Natural killer cell (primary cell): Measurements from ENCODE around the gene CACNG7. TPM values are rescaled to one million over a fixed set of nuclear protein-coding genes. Genes with fewer than 3 reads are reported as not detected.

Experiments used
- ATAC-seq, 3 donors: fragments of 150-1000 bp in 2 of 3; fragments of 200-7000 bp in 1 of 3; cut with Tn5 transposase; 1 replicate in 1 of 3; 2 replicates in 2 of 3; pipeline ENCODE4 v1.10.0; 2021; ENCODE audit warnings: mild to moderate bottlenecking in 2 of 3, moderate library complexity in 2 of 3
- DNase-seq, 2 donors: peaks; one replicate each; pipeline versions ENCODE4 v3.0.0 to v3.0.0-alpha.2; 2013 to 2021; ENCODE audit warnings: mixed read lengths in 1 of 2
- H3K27ac ChIP-seq: one replicate; pipeline ENCODE4 v1.5.1; 2013; ENCODE audit warnings: mild to moderate bottlenecking, low read length
- H3K27me3 ChIP-seq: one replicate; pipeline ENCODE4 v1.6.1; 2013; ENCODE audit warnings: low read length; ENCODE audit not compliant: control insufficient read depth, insufficient read depth
- H3K36me3 ChIP-seq: one replicate; pipeline ENCODE4 v1.6.1; 2013; ENCODE audit warnings: low read length; ENCODE audit not compliant: control insufficient read depth, insufficient read depth
- H3K4me1 ChIP-seq: one replicate; pipeline ENCODE4 v1.6.1; 2013; ENCODE audit warnings: low read length; ENCODE audit not compliant: control insufficient read depth, insufficient read depth
- H3K4me3 ChIP-seq: one replicate; pipeline ENCODE4 v1.5.1; 2013; ENCODE audit warnings: low read length
- H3K9me3 ChIP-seq: one replicate; pipeline ENCODE4 v1.6.1; 2013; ENCODE audit warnings: low read length; ENCODE audit not compliant: control insufficient read depth, insufficient read depth
- H3K27ac Mint-ChIP-seq, 2 donors: one replicate each; pipeline ENCODE4 v1.8.0; 2022; ENCODE audit warnings: mild to moderate bottlenecking in 2 of 2, mixed read lengths in 2 of 2, moderate library complexity in 1 of 2
- H3K27me3 Mint-ChIP-seq, 2 donors: one replicate each; pipeline ENCODE4 v1.8.0; 2022; ENCODE audit warnings: low read depth in 2 of 2, mixed read lengths in 2 of 2
- H3K36me3 Mint-ChIP-seq: one replicate; pipeline ENCODE4 v1.8.0; 2022; ENCODE audit warnings: mixed read lengths
- H3K4me1 Mint-ChIP-seq, 2 donors: one replicate each; pipeline ENCODE4 v1.8.0; 2022; ENCODE audit warnings: mixed read lengths in 2 of 2
- H3K4me3 Mint-ChIP-seq: one replicate; pipeline ENCODE4 v1.8.0; 2022; ENCODE audit warnings: mild to moderate bottlenecking, moderate library complexity, mixed read lengths
- H3K9me3 Mint-ChIP-seq, 2 donors: one replicate each; pipeline ENCODE4 v1.8.0; 2022; ENCODE audit warnings: mixed read lengths in 2 of 2
- WGBS: methylation state at CpG from one replicate; pipeline ENCODE4 v1.1.7; 2013; ENCODE audit warnings: missing lambda C conversion rate; ENCODE audit not compliant: insufficient coverage; 5-methylcytosine and 5-hydroxymethylcytosine counted together
- intact Hi-C: fragments of 100-400 bp; cut with micrococcal nuclease; formaldehyde crosslinking; loops from one replicate; pipeline ENCODE4 v1.14.2; 2022
- total RNA-seq, 4 donors: library from RNA; stranded (reverse); fragments of 120-200 nt in 1 of 4; gene quantifications; one replicate each; pipeline versions ENCODE4 v1.2.3 to v1.2.4, GENCODE V29; 2013 to 2022
- TF ChIP-seq, protein P1 (sequence below): fragments of 200-600 bp; IDR thresholded peaks from one replicate; pipeline ENCODE4 v1.8.0; 2022; ENCODE audit warnings: antibody characterized with exemption

The CACNG7 gene
- total RNA-seq, 3 donors from 2014 or later (not counting 1 experiment from before 2014, with no cell fraction given): not detected

DNA sequence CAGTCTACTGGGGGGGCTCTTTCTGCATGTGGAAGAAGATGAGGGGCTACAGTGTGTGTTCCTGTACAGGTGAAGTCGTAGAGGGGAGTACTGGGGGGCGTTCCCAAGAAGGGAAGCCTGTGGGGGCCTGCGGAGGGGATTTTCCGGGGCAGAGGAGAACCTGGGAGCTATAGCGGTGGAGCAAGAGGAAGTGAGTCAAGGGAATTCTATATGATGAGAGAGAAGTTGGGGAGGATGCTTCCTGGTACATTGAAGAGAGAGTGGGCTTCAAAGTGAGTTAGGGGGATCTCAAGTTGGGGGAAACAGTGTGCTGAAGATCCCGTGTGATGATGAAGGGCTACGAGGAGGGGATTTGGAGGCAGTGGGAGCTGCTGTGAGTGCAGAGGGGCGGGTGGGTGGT lies 51.8 kb downstream of the CACNG7 start:
- Mint-ChIP-seq H3K4me3 (no peak overlapping the region), H3K4me1 (peaks cover 0 to 26% of the 10 kb centered on the region in 2 donors), H3K27me3 (peaks cover 69 to 84% of the 10 kb centered on the region in 2 donors), H3K27ac (no peak overlapping the region), H3K9me3 (peaks cover 0 to 2% of the 10 kb centered on the region in 2 donors), H3K36me3 (no peaks in the 10 kb centered on the region)
- no peak for DNase-seq
- TF ChIP-seq, protein P1, sequence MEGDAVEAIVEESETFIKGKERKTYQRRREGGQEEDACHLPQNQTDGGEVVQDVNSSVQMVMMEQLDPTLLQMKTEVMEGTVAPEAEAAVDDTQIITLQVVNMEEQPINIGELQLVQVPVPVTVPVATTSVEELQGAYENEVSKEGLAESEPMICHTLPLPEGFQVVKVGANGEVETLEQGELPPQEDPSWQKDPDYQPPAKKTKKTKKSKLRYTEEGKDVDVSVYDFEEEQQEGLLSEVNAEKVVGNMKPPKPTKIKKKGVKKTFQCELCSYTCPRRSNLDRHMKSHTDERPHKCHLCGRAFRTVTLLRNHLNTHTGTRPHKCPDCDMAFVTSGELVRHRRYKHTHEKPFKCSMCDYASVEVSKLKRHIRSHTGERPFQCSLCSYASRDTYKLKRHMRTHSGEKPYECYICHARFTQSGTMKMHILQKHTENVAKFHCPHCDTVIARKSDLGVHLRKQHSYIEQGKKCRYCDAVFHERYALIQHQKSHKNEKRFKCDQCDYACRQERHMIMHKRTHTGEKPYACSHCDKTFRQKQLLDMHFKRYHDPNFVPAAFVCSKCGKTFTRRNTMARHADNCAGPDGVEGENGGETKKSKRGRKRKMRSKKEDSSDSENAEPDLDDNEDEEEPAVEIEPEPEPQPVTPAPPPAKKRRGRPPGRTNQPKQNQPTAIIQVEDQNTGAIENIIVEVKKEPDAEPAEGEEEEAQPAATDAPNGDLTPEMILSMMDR: no peak
- Histone ChIP-seq H3K9me3 (no peaks in the 10 kb centered on the region), H3K27me3 (peaks cover 35% of the 10 kb centered on the region), H3K4me3 (no peak overlapping the region), H3K27ac (no peak overlapping the region), H3K36me3 (no peaks in the 10 kb centered on the region), H3K4me1 (no peaks in the 10 kb centered on the region)
- 8% methylated on average over 8 of the region's 8 CpGs for WGBS
- intact Hi-C loops: no loop called here
- ATAC-seq: no peak

DNA sequence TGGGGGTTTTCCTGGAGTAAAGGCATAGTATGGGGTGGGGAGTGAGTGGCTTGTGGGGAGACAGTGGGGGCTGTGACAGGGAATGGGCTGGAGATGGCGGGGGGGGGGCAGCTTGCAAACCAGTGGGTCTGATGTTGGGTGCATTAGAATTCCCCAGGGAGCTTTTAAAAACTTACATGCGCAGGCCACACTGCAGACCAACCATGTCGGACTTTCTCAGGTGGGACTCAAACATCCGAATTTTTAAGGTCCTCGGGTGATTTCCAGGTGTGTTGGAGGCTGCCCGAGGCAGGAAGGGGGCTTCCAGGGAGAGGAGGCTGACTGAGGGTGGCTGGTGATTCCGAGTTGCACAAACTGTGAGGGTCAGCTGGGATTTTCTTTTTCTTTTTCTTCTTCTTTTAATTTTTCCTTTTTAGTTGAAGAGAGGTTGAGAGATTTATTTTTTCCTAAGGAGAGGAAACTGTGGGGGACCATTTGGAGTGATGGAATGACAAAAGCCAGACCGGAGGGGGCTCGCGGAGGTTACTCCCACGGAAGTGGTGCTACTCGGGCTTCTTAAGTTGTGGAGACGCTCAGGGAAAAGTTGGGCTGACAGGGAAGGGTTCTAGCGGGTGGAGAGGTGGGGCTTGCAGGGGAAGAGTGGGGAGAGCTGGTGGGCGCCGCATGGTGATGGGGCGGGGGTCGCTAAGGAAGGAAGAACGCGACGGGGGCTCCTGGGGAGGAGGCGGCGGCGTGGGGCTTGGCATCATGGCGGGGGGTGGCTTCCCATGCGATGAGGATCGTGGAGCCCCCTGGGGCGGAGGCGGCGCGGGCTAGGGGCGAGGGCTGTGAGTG lies 52.7 kb downstream of the CACNG7 start:
- no peaks in the 10 kb centered on the region for H3K9me3 ChIP-seq
- 7% methylated on average over 31 of the region's 32 CpGs for WGBS
- peaks cover 0 to 2% of the 10 kb centered on the region in 2 donors for H3K9me3 Mint-ChIP-seq
- no peaks in the 10 kb centered on the region for H3K4me1 ChIP-seq
- DNase-seq: no peak
- H3K4me3 Mint-ChIP-seq: no peak overlapping the region
- no peaks in the 10 kb centered on the region for H3K36me3 Mint-ChIP-seq
- peaks cover 0 to 26% of the 10 kb centered on the region in 2 donors for H3K4me1 Mint-ChIP-seq
- H3K27me3 ChIP-seq: peaks cover 33% of the 10 kb centered on the region
- H3K36me3 ChIP-seq: no peaks in the 10 kb centered on the region
- H3K27ac Mint-ChIP-seq: no peak overlapping the region
- intact Hi-C loops: no loop called here
- H3K27me3 Mint-ChIP-seq: peaks cover 73 to 80% of the 10 kb centered on the region in 2 donors
- no peak for ATAC-seq
- H3K4me3 ChIP-seq: no peak overlapping the region
- TF ChIP-seq, protein P1: no peak
- H3K27ac ChIP-seq: no peak overlapping the region

DNA sequence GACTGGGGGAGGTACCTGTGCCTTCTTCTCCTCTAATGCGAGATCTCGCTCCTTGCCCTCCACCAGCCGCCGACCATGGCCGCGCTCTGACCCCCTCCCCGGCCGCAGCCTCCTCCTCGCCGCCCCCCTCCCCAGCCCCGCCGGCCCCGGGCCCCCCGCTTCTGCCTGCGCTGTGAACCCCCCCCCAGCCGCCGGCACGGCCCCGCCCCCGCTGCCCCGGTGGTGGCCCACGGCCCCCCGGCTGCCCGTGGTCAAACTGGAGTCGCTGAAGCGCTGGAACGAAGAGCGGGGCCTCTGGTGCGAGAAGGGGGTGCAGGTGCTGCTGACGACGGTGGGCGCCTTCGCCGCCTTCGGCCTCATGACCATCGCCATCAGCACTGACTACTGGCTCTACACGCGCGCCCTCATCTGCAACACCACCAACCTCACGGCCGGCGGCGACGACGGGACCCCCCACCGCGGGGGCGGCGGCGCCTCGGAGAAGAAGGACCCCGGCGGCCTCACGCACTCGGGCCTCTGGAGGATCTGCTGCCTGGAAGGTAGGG lies 53.9 kb downstream of the CACNG7 start, which contains the start of gene CACNG8:
Gene CACNG8, plus strand, starts transcription at position 51 of the 545 bp plus-strand sequence.
- no peaks in the 10 kb centered on the region for H3K36me3 Mint-ChIP-seq
- no peak within 1 kb of the TSS for H3K27ac Mint-ChIP-seq
- Histone ChIP-seq H3K27me3 (peaks cover 27% of the 10 kb centered on the region), H3K27ac (no peak within 1 kb of the TSS), H3K4me1 (no peaks in the 10 kb centered on the region), H3K36me3 (no peaks in the 10 kb centered on the region), H3K9me3 (no peaks in the 10 kb centered on the region), H3K4me3 (no peak within 1 kb of the TSS)
- TF ChIP-seq, protein P1: no peak
- DNase-seq (no peak), ATAC-seq (no peak)
- H3K27me3 Mint-ChIP-seq: peaks cover 67 to 73% of the 10 kb centered on the region in 2 donors
- H3K9me3 Mint-ChIP-seq: peaks cover 0 to 2% of the 10 kb centered on the region in 2 donors
- intact Hi-C loops: no loop called here
- H3K4me3 Mint-ChIP-seq: no peak within 1 kb of the TSS
- 6% methylated on average over 44 of the region's 55 CpGs for WGBS
- H3K4me1 Mint-ChIP-seq: peaks cover 0 to 26% of the 10 kb centered on the region in 2 donors
